Measurements from ENCODE around the gene CCDC8. TPM values are rescaled to one million over a fixed set of nuclear protein-coding genes. Genes with fewer than 3 reads are reported as not detected.

CCDC8 gene
- total and polyA plus RNA-seq, 2 experiments from 2014 or later = 5.6 to 16.5 TPM

GRCh38 chr19:46423188-46423587 lies 9.8 kb upstream of the CCDC8 start (continued):
- no peak for TF ChIP-seq CREB1 (CRISPR knock-in tag; IDR thresholded peaks at IDR 0.05; ENCODE audit: low read depth)
- no peak for TF ChIP-seq ZNF331 (CRISPR knock-in tag; IDR thresholded peaks at IDR 0.05; ENCODE audit: low read depth)
- TF ChIP-seq JUNB (IDR thresholded peaks at IDR 0.05; ENCODE audit: unreplicated experiment) = no peak
- no peak for TF ChIP-seq ETS1 (IDR thresholded peaks at IDR 0.05)
- no peak for TF ChIP-seq CTCF (conservative IDR thresholded peaks at IDR 0.05; ENCODE audit: low read depth in 2 of 2)
- no peak for TF ChIP-seq POLR2AphosphoS5 (IDR thresholded peaks at IDR 0.05; ENCODE audit: low read depth)
- no peak for TF ChIP-seq STAT1 (IDR thresholded peaks at IDR 0.05; ENCODE audit: unreplicated experiment)

- Mint-ChIP-seq H3K4me3 (no peak overlapping the region), H3K4me1 (peaks cover 13% of the 10 kb centered on the region), H3K36me3 (ENCODE audit: low read depth) (no peaks in the 10 kb centered on the region), H3K27ac (no peak overlapping the region), H3K9me3 (no peaks in the 10 kb centered on the region), H3K27me3 (ENCODE audit: insufficient read depth, low read depth, poor library complexity) (peaks cover 16% of the 10 kb centered on the region)
- Histone ChIP-seq H3K9me2 (ENCODE audit: insufficient read depth) (no peaks in the 10 kb centered on the region), H3K79me2 (replicated peaks; ENCODE audit: insufficient read depth) (no peaks in the 10 kb centered on the region), H4K20me1 (replicated peaks; ENCODE audit: insufficient read depth) (no peaks in the 10 kb centered on the region), H3K4me2 (no peak overlapping the region), H3K4me1 (ENCODE audit: insufficient read depth) (peaks cover 7% of the 10 kb centered on the region), H3K4me3 (no peak overlapping the region), H3K27ac (ENCODE audit: low read depth) (no peak overlapping the region), H3K27me3 (ENCODE audit: insufficient read depth) (no peaks in the 10 kb centered on the region), H3F3A (replicated peaks; ENCODE audit: low read depth) (no peaks in the 10 kb centered on the region), H3K36me3 (ENCODE audit: insufficient read depth) (no peaks in the 10 kb centered on the region), H2AFZ (no peak overlapping the region)
- DNase-seq (ENCODE audit: low spot score) (no peak), ATAC-seq (no peak)
- TF ChIP-seq REST (IDR thresholded peaks at IDR 0.05; ENCODE audit: unreplicated experiment) (no peak), ZNF331 (CRISPR knock-in tag; IDR thresholded peaks at IDR 0.05; ENCODE audit: low read depth) (no peak), CREB1 (CRISPR knock-in tag; IDR thresholded peaks at IDR 0.05; ENCODE audit: low read depth) (no peak)
These were observed 9.0 kb upstream of the CCDC8 start for GRCh38 chr19:46422344-46422743.
